Neural cell (in vitro differentiated cells): ENCODE results near the gene ST3GAL2.
"Not testable (repeated sequence)": the region's sequence is repeated elsewhere in the genome, so short reads cannot be mapped to it uniquely, and the experiment has no call there.

ENCODE experiments used
- EP300 ChIP-seq: fragments of 450-650 bp; conservative IDR thresholded peaks from 2 replicates; pipeline ENCODE4 v1.6.1; 2014; ENCODE audit warnings: antibody characterized with exemption, mild to moderate bottlenecking, moderate library complexity; ENCODE audit not compliant: poor library complexity, severe bottlenecking
- EZH2 ChIP-seq: fragments of 200-600, 300-800 bp; shearing (Covaris generic), sonication (generic); IDR thresholded peaks from 2 replicates; pipeline ENCODE4 v1.6.1; 2014; ENCODE audit warnings: antibody characterized with exemption, low read length, borderline replicate concordance, mild to moderate bottlenecking; ENCODE audit not compliant: insufficient read depth, poor library complexity, severe bottlenecking
- POLR2AphosphoS5 ChIP-seq: IDR thresholded peaks from 2 replicates; pipeline ENCODE4 v1.6.1; 2012
- RAD21 ChIP-seq: fragments of 450-650 bp; conservative IDR thresholded peaks from 2 replicates; pipeline ENCODE4 v1.6.1; 2014; ENCODE audit warnings: antibody characterized with exemption, mild to moderate bottlenecking, moderate library complexity
- SMC3 ChIP-seq: fragments of 450-650 bp; conservative IDR thresholded peaks from 2 replicates; pipeline ENCODE4 v1.6.1; 2014; ENCODE audit warnings: antibody characterized with exemption, mild to moderate bottlenecking, moderate library complexity; ENCODE audit not compliant: poor library complexity
- TAF1 ChIP-seq: IDR thresholded peaks from 2 replicates; pipeline ENCODE4 v1.6.1; 2012; ENCODE audit warnings: low read depth
- TF ChIP-seq, protein P1 (sequence below): IDR thresholded peaks from 2 replicates; pipeline ENCODE4 v1.6.1; 2012; ENCODE audit warnings: borderline replicate concordance
- TF ChIP-seq, protein P2 (sequence below): fragments of 450-650 bp; IDR thresholded peaks from 2 replicates; pipeline ENCODE4 v1.5.1; 2014; ENCODE audit warnings: antibody characterized with exemption, mild to moderate bottlenecking, moderate library complexity; ENCODE audit not compliant: poor library complexity, severe bottlenecking

DNA sequence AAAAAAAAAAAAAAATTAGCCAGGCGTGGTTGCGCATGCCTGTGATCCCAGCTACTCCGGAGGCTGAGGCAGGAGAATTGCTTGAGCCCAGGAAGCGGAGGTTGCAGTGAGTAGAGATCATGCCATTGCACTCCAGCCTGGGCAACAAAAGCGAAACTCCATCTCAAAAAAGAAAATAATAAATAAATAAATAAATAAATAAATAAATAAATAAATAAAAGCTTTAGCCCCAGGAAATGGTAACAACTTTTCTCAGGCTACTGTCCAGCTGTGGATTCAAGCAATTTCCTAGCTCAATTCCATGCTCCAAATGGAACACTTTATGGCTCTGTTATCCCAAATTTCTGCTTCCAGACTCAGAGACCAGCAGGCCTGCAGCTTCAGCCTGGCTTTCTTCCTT, 25.3 kb downstream of the ST3GAL2 start:
- TF ChIP-seq, protein P1, sequence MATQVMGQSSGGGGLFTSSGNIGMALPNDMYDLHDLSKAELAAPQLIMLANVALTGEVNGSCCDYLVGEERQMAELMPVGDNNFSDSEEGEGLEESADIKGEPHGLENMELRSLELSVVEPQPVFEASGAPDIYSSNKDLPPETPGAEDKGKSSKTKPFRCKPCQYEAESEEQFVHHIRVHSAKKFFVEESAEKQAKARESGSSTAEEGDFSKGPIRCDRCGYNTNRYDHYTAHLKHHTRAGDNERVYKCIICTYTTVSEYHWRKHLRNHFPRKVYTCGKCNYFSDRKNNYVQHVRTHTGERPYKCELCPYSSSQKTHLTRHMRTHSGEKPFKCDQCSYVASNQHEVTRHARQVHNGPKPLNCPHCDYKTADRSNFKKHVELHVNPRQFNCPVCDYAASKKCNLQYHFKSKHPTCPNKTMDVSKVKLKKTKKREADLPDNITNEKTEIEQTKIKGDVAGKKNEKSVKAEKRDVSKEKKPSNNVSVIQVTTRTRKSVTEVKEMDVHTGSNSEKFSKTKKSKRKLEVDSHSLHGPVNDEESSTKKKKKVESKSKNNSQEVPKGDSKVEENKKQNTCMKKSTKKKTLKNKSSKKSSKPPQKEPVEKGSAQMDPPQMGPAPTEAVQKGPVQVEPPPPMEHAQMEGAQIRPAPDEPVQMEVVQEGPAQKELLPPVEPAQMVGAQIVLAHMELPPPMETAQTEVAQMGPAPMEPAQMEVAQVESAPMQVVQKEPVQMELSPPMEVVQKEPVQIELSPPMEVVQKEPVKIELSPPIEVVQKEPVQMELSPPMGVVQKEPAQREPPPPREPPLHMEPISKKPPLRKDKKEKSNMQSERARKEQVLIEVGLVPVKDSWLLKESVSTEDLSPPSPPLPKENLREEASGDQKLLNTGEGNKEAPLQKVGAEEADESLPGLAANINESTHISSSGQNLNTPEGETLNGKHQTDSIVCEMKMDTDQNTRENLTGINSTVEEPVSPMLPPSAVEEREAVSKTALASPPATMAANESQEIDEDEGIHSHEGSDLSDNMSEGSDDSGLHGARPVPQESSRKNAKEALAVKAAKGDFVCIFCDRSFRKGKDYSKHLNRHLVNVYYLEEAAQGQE: not testable (repeated sequence)
- TF ChIP-seq POLR2AphosphoS5, EZH2, EP300, TAF1, RAD21, SMC3: not testable (repeated sequence)
- TF ChIP-seq, protein P2, sequence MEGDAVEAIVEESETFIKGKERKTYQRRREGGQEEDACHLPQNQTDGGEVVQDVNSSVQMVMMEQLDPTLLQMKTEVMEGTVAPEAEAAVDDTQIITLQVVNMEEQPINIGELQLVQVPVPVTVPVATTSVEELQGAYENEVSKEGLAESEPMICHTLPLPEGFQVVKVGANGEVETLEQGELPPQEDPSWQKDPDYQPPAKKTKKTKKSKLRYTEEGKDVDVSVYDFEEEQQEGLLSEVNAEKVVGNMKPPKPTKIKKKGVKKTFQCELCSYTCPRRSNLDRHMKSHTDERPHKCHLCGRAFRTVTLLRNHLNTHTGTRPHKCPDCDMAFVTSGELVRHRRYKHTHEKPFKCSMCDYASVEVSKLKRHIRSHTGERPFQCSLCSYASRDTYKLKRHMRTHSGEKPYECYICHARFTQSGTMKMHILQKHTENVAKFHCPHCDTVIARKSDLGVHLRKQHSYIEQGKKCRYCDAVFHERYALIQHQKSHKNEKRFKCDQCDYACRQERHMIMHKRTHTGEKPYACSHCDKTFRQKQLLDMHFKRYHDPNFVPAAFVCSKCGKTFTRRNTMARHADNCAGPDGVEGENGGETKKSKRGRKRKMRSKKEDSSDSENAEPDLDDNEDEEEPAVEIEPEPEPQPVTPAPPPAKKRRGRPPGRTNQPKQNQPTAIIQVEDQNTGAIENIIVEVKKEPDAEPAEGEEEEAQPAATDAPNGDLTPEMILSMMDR: not testable (repeated sequence)
